NB4 (cell line): ENCODE measurements around the gene RNF166.

ENCODE experiments used
- DNase-seq: peaks from one replicate; pipeline ENCODE4 v3.0.0; 2010; ENCODE audit warnings: low read depth
- H3K4me3 ChIP-seq: one replicate; pipeline ENCODE4 v1.5.1; 2011; ENCODE audit warnings: mild to moderate bottlenecking, low read depth, low read length, moderate library complexity
- CTCF ChIP-seq: IDR thresholded peaks from one replicate; pipeline ENCODE4 v1.5.1; 2012; ENCODE audit warnings: low read depth, low read length
- MAX ChIP-seq: IDR thresholded peaks from 2 replicates; pipeline ENCODE4 v1.6.1; 2011; ENCODE audit warnings: low read depth, low read length
- MYC ChIP-seq: IDR thresholded peaks from 2 replicates; pipeline ENCODE4 v1.6.1; 2011; ENCODE audit warnings: low read depth, low read length
- POLR2A ChIP-seq: IDR thresholded peaks from 2 replicates; pipeline ENCODE4 v1.6.1; 2011; ENCODE audit warnings: mild to moderate bottlenecking; ENCODE audit not compliant: insufficient read length; ENCODE audit errors: extremely low read depth

Gene RNF166

GRCh38 chr16:88649195-88649923 lies 56.8 kb downstream of the RNF166 start:
- TF ChIP-seq MAX (no peak), MYC (no peak), CTCF (no peak), POLR2A (no peak)
- peak overlapping the region; percentile 84 for H3K4me3 ChIP-seq
- peak; percentile 56 for DNase-seq

- no peak overlapping the region for H3K4me3 ChIP-seq
- TF ChIP-seq POLR2A, result no peak
- TF ChIP-seq MAX, result no peak
- TF ChIP-seq CTCF, result no peak
- no peak for TF ChIP-seq MYC
- DNase-seq, result no peak
Measured at GRCh38 chr16:88647178-88648070, 58.8 kb downstream of the RNF166 start.
